Osteocyte (in vitro differentiated cells): ENCODE results near the gene RPS6KC1. TPM values are rescaled to one million over a fixed set of nuclear protein-coding genes. Genes with fewer than 3 reads are reported as not detected.
"Not testable (repeated sequence)": the region's sequence is repeated elsewhere in the genome, so short reads cannot be mapped to it uniquely, and the experiment has no call there.

ENCODE experiments used
- DNase-seq: peaks from one replicate; pipeline ENCODE4 v3.0.0; 2021; ENCODE audit warnings: mixed read lengths; ENCODE audit not compliant: unreplicated experiment; ENCODE audit errors: extremely low spot score
- H3K27ac Mint-ChIP-seq: one replicate; pipeline ENCODE4 v1.8.0; 2021; ENCODE audit warnings: mild to moderate bottlenecking, mixed read lengths; ENCODE audit not compliant: unreplicated experiment
- H3K27me3 Mint-ChIP-seq: one replicate; pipeline ENCODE4 v1.8.0; 2021; ENCODE audit warnings: mixed read lengths; ENCODE audit not compliant: unreplicated experiment
- H3K36me3 Mint-ChIP-seq: one replicate; pipeline ENCODE4 v1.8.0; 2021; ENCODE audit warnings: mixed read lengths; ENCODE audit not compliant: unreplicated experiment
- H3K4me1 Mint-ChIP-seq: one replicate; pipeline ENCODE4 v1.8.0; 2021; ENCODE audit warnings: mixed read lengths; ENCODE audit not compliant: unreplicated experiment
- H3K4me3 Mint-ChIP-seq: one replicate; pipeline ENCODE4 v1.8.0; 2021; ENCODE audit warnings: mild to moderate bottlenecking, moderate library complexity, mixed read lengths; ENCODE audit not compliant: unreplicated experiment
- H3K9me3 Mint-ChIP-seq: one replicate; pipeline ENCODE4 v1.8.0; 2021; ENCODE audit warnings: mixed read lengths; ENCODE audit not compliant: unreplicated experiment
- CTCF ChIP-seq: fragments of 200-600 bp; sonication (generic); IDR thresholded peaks from 2 replicates; pipeline ENCODE4 v1.5.0; 2021; ENCODE audit warnings: antibody characterized with exemption, mild to moderate bottlenecking, moderate library complexity
- total RNA-seq: library from RNA; stranded (reverse); gene quantifications from 2 replicates; pipeline ENCODE4 v1.2.1, GENCODE V29; 2021

RPS6KC1 gene
- total RNA-seq, 1 donor from 2014 or later: 19.6 TPM

GRCh38 chr1:213095467-213095866 lies 44.4 kb downstream of the RPS6KC1 start:
- H3K27me3 Mint-ChIP-seq: no peaks in the 10 kb centered on the region
- no peak overlapping the region for H3K27ac Mint-ChIP-seq
- peaks cover 26% of the 10 kb centered on the region for H3K36me3 Mint-ChIP-seq
- no peak overlapping the region for H3K4me3 Mint-ChIP-seq
- no peak for TF ChIP-seq CTCF
- H3K4me1 Mint-ChIP-seq: no peaks in the 10 kb centered on the region
- no peak for DNase-seq
- H3K9me3 Mint-ChIP-seq: no peaks in the 10 kb centered on the region

GRCh38 chr1:213099682-213100399 lies 48.8 kb downstream of the RPS6KC1 start:
- Mint-ChIP-seq H3K36me3 (peaks cover 18% of the 10 kb centered on the region), H3K27ac (no peak overlapping the region), H3K4me1 (no peaks in the 10 kb centered on the region), H3K9me3 (no peaks in the 10 kb centered on the region), H3K4me3 (no peak overlapping the region), H3K27me3 (no peaks in the 10 kb centered on the region)
- DNase-seq: no peak
- TF ChIP-seq CTCF: no peak

DNA sequence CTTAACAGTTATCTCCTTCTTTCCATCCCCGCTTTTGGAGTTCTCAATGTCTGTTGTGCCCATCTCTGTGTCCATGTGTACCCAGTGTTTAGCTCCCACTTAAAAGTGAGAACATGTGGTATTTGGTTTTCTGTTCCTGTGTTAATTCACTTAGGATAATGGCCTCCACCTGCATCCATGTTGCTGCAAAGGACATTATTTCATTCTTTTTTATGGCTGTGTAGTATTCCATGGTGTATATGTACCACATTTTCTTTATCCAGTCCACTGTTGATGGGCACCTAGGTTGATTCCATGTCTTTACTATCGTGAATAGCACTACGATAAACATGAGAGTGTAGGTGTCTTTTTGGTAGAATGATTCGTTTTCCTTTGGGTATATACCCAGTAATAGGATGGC lies 49.5 kb downstream of the RPS6KC1 start:
- DNase-seq: not testable (repeated sequence)

DNA sequence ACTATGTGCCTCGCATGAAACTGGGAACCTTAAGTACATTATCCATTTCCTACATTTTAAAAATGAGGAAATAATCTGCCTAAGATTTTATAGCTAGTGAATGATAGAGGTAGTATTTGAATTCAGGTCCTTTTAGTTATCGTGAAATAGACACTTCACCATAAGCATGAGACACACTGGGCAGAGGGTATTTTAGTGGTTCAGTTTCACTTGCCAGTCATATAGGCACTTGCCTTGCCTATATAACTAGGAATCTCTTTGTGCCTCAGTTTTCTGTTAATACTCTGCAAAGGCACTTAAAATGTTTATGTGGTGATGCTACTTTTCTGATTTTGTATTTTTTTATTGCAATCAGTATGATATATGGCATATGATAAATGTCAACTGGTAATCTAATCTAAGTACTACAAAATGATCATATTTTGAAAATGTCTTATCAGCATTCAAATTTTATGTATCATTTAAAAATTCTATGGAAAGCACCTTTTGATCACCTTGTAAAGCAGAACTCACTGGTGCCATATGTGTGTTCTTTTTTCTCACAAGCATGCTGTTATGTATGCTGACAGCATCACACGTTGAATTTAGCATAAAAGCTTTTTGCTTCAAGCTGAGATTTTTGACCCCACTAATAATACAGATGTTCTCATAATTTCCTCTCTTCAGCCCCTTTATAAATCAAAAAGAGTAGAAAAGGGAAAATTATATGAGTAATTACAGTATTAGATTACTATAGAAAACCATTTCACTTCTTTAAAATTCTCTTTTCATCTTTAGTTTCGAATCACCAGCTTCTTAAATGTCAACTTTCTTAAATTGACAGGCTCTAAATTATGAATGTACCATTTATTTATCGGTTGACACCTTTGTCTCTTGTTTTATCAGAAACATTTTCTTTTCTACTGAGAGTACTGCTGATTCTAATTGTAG lies 52.6 kb downstream of the RPS6KC1 start:
- Mint-ChIP-seq H3K4me1 (no peaks in the 10 kb centered on the region), H3K27me3 (no peaks in the 10 kb centered on the region), H3K9me3 (no peaks in the 10 kb centered on the region), H3K36me3 (peaks cover 3% of the 10 kb centered on the region), H3K4me3 (no peak overlapping the region), H3K27ac (no peak overlapping the region)
- no peak for TF ChIP-seq CTCF
- no peak for DNase-seq

More for the DNA sequence above, 49.5 kb downstream of the RPS6KC1 start:
- H3K4me3 Mint-ChIP-seq, H3K27ac Mint-ChIP-seq, H3K9me3 Mint-ChIP-seq, H3K4me1 Mint-ChIP-seq, H3K27me3 Mint-ChIP-seq: not testable (repeated sequence)
- peaks cover 18% of the 10 kb centered on the region for H3K36me3 Mint-ChIP-seq

- Mint-ChIP-seq H3K9me3 (no peaks in the 10 kb centered on the region), H3K36me3 (peaks cover 3% of the 10 kb centered on the region), H3K4me1 (no peaks in the 10 kb centered on the region), H3K27ac (no peak overlapping the region), H3K4me3 (no peak overlapping the region), H3K27me3 (no peaks in the 10 kb centered on the region)
- no peak for TF ChIP-seq CTCF
- DNase-seq: no peak
These were observed 53.6 kb downstream of the RPS6KC1 start for GRCh38 chr1:213104604-213105003.
